Metanephros (tissue), 1 donor: Measurements from ENCODE around the gene CACNG7. TPM values are rescaled to one million over a fixed set of nuclear protein-coding genes. Genes with fewer than 3 reads are reported as not detected.

Experiments used
- total RNA-seq: library from RNA; depleted of rRNA; stranded (reverse); fragments of >200 nt; gene quantifications from one replicate; pipeline ENCODE4 v1.2.3, GENCODE V29; 2014

Gene CACNG7
- 0.76 TPM for total RNA-seq

GRCh38 chr19:53908935-53909415 is at the start of gene CACNG7:
Gene CACNG7, plus strand, starts transcription at chr19:53909278. Its CDS starts 3,554 bp downstream, at chr19:53912832.

GRCh38 chr19:53867225-53868090 is 41.6 kb upstream of the CACNG7 start, which contains the start of gene MYADM:
Gene MYADM, plus strand, starts transcription at chr19:53867883. Its CDS starts 5,647 bp downstream, at chr19:53873530.

GRCh38 chr19:53881482-53882390 is 27.3 kb upstream of the CACNG7 start, which contains the start of gene PRKCG:
Gene PRKCG, plus strand, starts transcription at chr19:53882197. Its CDS starts 298 bp downstream, at chr19:53882495.

GRCh38 chr19:53962887-53963431 is 53.9 kb downstream of the CACNG7 start, which contains the start of gene CACNG8:
Gene CACNG8, plus strand, starts transcription at chr19:53962937.

GRCh38 chr19:53991224-53992113 is 82.4 kb downstream of the CACNG7 start, which contains the start of gene CACNG6:
Gene CACNG6, plus strand, starts transcription at chr19:53991637. Its CDS starts 1,241 bp downstream, at chr19:53992878.

Other genes starting within 250 kb of the CACNG7 start
- 1.5 TPM for gene NLRP12, start 85.0 kb upstream of the CACNG7 start, total RNA-seq
- gene MYADM, start 41.4 kb upstream of the CACNG7 start, total RNA-seq = 46.3 TPM
- gene PRKCG, start 27.1 kb upstream of the CACNG7 start, total RNA-seq = 1.4 TPM
- 0.23 TPM for gene CACNG8, start 53.7 kb downstream of the CACNG7 start, total RNA-seq
- gene CACNG6, start 82.4 kb downstream of the CACNG7 start, total RNA-seq = 5.7 TPM
- gene VSTM1, start 154.6 kb downstream of the CACNG7 start, total RNA-seq = 2.9 TPM
- 0.18 TPM for gene TARM1, start 172.1 kb downstream of the CACNG7 start, total RNA-seq
- 1.3 TPM for gene OSCAR, start 191.5 kb downstream of the CACNG7 start, total RNA-seq
- 30.8 TPM for gene NDUFA3, start 193.6 kb downstream of the CACNG7 start, total RNA-seq
- gene TFPT, start 206.4 kb downstream of the CACNG7 start, total RNA-seq = 10.2 TPM
- gene PRPF31, start 206.5 kb downstream of the CACNG7 start, total RNA-seq = 46.2 TPM
- 11.9 TPM for gene CNOT3, start 228.5 kb downstream of the CACNG7 start, total RNA-seq